GM18508 (cell line): ENCODE measurements around the gene CEACAM8.
"Not testable (repeated sequence)": the region's sequence is repeated elsewhere in the genome, so short reads cannot be mapped to it uniquely, and the experiment has no call there.

Source experiments
- ATAC-seq: cut with Tn5 transposase; IDR thresholded peaks from one replicate; pipeline ENCODE4 v1.9.1; 2021; ENCODE audit warnings: moderate number of reproducible peaks; ENCODE audit not compliant: insufficient read depth, unreplicated experiment

Gene CEACAM8

DNA sequence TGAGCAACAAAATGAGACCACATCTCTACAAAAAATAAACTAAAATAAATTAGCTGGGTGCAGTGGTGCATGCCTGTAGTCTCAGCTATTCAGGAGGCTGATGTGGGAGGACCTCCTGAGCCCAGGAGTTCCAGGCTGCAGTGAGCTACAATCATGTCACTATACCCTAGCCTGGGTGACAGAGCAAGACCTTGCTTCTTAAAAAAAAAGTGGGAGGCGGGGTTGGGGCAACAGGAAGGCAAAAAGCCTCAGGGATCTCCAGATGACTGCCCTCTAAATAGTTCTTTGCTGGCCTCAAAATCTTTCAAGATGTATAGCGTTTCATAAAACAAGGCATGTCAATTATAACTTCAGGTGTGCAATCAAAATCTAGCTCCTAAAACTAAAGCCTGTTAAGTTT is 18.5 kb downstream of the CEACAM8 start:
- ATAC-seq: no peak

- no peak for ATAC-seq
Observed at GRCh38 chr19:42573642-42574041, 21.1 kb downstream of the CEACAM8 start.

GRCh38 chr19:42571116-42571515 is 23.6 kb downstream of the CEACAM8 start:
- no peak for ATAC-seq

DNA sequence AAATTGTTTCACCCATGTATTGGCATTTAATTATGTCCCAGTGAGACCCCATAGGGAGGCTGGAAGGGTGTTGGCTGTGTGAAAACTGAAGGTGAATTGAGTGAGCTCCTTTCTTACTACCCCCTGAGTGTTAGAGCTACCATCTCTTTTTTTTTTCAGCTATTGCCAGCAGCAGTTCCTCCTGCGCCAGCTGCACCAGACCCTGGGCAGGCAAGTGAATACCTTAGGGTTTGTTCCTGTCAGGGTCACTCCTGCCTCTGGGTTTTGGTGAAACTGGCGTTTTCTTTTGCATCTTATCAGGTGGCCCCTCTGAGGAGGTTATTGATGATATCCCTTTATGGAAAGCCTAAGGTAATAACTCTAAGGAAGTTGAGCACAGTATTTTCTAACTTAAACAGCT is 25.5 kb downstream of the CEACAM8 start:
- ATAC-seq: no peak

- no peak for ATAC-seq
Observed at GRCh38 chr19:42568006-42568405, 26.7 kb downstream of the CEACAM8 start.

DNA sequence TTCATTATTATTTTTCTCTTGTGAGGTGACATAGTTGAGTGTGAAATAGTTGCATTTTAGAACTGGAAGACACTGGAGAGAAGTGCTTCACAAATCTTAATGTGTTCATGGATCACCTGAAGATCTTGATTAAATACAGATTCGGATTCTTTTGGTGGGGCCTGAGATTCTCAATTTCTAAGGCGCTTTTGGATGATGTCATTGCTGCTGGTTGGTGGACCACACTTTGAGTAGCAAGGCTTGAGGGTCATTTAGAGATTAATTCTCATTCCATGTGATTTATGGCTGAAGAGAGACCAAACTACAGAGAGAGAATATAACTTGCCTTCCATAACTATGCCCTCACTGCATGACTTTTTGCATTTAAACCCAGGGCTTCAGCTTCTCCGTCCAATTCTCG is 27.2 kb downstream of the CEACAM8 start:
- no peak for ATAC-seq

DNA sequence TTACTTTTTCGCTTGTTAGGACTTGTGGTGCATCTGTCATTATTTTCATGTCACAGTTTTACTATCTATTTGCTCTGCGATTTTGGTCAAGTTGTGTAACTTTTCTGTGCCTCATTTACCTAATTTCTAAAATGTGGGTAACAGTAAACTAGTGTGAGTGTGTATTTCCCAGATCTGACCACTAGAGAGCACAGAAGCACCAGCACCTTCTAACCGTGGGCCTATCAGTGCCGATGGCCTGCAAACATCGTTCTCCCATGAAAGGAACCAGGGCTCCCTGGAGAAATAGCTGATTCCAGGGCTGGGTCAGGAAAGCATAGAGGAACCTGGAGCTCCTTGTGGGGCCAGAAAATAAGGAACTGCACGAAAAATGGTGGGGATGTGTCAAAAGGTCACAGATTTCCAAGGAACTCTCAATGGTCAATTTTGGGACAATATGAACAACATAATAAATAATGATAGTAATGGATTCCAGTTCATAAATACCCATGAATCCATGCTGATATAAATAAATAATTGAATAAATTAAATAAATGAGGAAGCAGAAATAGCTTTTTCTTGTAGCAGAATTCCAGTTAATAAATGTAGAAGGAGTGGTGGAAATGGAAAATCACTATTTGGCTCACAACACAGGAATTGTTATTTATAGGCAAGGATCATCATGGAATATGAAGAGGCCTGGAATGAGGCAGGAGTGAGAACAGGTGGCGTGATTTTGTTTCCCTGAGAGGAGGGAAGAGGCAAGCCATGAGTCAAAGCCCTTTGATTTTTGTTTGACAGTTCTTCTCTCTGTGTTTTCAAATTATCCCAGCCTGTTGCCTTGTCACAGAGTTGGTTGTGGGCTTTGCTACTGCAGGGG is 31.1 kb downstream of the CEACAM8 start:
- no peak for ATAC-seq

GRCh38 chr19:42561512-42561911 is 33.2 kb downstream of the CEACAM8 start:
- no peak for ATAC-seq

DNA sequence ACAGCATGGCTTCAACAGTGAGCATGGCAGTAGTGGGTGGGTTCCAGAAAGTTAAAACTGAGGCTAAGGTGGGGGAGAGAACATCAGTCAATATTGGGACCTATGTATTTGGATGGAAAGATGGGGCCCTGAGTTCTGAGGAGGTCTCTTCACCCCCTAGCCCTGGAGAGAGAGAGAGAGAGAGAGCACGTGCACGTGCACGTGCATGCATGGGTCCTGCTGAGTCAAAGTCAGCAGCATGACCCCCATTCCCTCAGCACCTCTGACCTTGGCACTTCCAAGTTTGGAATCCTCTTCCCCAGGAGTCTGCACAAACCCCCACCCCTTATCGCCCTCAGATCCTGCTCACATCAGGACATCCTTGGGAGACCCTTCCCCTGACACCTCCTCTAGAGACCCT is 34.0 kb downstream of the CEACAM8 start:
- ATAC-seq: no peak

- no peak for ATAC-seq
Observed at GRCh38 chr19:42558450-42559150, 36.1 kb downstream of the CEACAM8 start.

DNA sequence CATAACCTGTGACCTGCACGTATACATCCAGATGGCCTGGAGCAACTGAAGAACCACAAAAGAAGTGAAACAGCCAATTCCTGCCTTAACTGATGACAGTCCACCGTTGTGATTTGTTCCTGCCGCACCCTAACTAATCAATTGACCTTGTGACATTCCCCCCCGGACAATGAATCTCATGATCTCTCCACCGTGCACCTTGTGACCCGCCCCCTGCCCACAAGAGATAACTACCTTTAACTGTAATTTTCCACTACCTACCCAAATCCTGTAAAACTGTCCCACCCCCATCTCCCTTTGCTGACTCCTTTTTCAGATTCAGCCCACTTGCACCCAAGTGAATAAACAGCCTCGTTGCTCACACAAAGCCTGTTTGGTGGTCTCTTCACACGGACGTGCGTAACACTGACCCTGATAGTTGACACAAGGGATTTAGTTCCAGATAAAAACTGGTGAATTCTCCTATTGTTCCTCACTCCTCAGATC is 37.3 kb downstream of the CEACAM8 start:
- not testable (repeated sequence) for ATAC-seq

GRCh38 chr19:42555801-42556200 is 38.9 kb downstream of the CEACAM8 start:
- no peak for ATAC-seq

GRCh38 chr19:42555317-42555716 is 39.4 kb downstream of the CEACAM8 start:
- no peak for ATAC-seq

- ATAC-seq: no peak
Observed at GRCh38 chr19:42554046-42554575, 40.6 kb downstream of the CEACAM8 start.

DNA sequence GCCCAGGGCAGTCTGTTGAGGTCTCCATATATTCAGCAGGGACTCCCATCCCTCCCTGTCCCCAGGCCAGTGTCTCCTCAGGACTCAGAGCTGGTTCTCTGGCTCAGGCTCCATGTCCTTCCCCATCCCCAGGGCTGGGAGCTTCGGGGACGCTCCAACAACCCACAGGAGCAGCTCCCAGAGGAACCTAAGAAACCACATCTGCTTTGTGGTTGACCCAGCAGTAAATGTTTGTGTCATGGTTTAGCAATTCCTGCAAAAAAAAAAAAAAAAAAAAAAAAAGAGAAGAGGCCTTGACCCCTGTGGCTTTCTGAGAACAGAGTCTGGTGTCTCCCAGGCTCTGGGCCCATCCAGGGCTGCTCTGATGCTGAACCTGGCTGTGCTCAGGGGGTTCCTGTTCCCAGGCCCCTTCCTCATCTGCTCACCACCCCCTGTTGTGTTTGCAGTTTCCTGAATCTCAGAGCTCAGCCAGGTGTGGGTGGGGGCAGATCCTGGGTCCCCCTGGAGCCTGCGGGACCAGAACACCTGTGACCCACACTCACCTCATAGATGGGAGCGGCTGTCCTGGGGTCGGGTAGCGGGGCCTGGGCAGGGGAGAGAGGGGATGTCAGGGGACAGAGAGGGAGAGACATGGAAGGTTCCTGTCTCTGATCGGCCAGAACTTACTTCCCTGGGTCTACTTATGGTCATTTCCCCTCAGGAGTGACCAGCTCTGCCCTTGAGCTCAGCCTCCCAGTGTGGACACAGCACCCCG is 41.3 kb downstream of the CEACAM8 start:
- no peak for ATAC-seq

GRCh38 chr19:42552086-42553065 is 42.3 kb downstream of the CEACAM8 start:
- no peak for ATAC-seq

- ATAC-seq: not testable (repeated sequence)
Observed at GRCh38 chr19:42550521-42550920, 44.2 kb downstream of the CEACAM8 start.

- ATAC-seq: not testable (repeated sequence)
Observed at GRCh38 chr19:42549067-42549466, 45.7 kb downstream of the CEACAM8 start.

DNA sequence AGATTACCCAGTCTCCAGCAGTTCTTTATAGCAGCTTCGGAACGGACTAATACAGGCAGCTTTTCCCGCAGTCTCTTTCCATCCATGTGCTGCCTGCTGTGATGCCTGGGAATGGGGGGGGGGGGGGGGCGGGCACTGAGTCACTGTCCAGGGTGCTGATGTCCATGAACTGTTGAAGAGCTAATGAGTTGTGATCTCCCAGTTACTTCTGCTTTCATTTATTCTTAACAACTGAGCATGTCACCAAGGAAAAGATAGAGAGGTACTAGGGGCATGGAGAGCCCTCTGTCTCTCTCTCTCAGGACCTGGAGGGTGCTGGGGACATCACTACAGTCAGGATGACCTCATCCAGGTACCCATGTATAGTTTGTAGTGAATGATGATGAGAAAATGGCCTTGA is 46.2 kb downstream of the CEACAM8 start:
- no peak for ATAC-seq
